ENCODE data around the gene INTS3. TPM values are rescaled to one million over a fixed set of nuclear protein-coding genes. Genes with fewer than 3 reads are reported as not detected.

The INTS3 gene
- total and polyA plus RNA-seq, 2 of the 8 experiments (the other 6 are each of a cell fraction or from before 2014, with no cell fraction given): 66.8 to 93.2 TPM

GRCh38 chr1:153697191-153698019 lies 30.4 kb upstream of the INTS3 start:
- DNase-seq (ENCODE audit: low read depth in 1 of 2, low spot score in 2 of 2): peak; percentile 23 to 62
- Histone ChIP-seq H3K9ac (replicated peaks in 1 of 4; ENCODE audit: extremely low read depth in 1 of 4, low read depth in 3 of 4, low read length in 3 of 4) (peak overlapping the region in 1 of 4 experiments; percentile 6; a peak in 2 of 7 replicates), H4K5ac (ENCODE audit: insufficient read length, low read depth, low read length) (peak overlapping the region; percentile 75), H3K36me3 (ENCODE audit: control insufficient read depth in 2 of 4, insufficient read depth in 4 of 4, low read length in 3 of 4) (no peaks in the 10 kb centered on the region), H2AK5ac (ENCODE audit: low read depth, low read length) (0 out of 2 replicates have a peak overlapping the region, but pooled peaks have one; percentile 10), H2BK20ac (ENCODE audit: low read length) (peak overlapping the region; percentile 91), H3K79me1 (ENCODE audit: low read depth, low read length) (no peaks in the 10 kb centered on the region), H2BK120ac (replicated peaks; ENCODE audit: low read depth, low read length) (peak overlapping the region; percentile 77), H3K23me2 (ENCODE audit: low read depth, low read length) (no peaks in the 10 kb centered on the region), H3K9me3 (ENCODE audit: insufficient read depth in 2 of 2, low read depth in 1 of 2, low read length in 1 of 2) (no peaks in the 10 kb centered on the region), H4K8ac (ENCODE audit: extremely low read depth, insufficient read depth, low read length) (peak overlapping the region; percentile 82), H3K18ac (ENCODE audit: extremely low read depth, low read length) (peak overlapping the region; percentile 84), H3K27ac (ENCODE audit: low read depth, low read length) (peak overlapping the region; percentile 35; the same call in 1 of the 2 replicates), H2BK12ac (ENCODE audit: low read depth, low read length) (peak overlapping the region; percentile 83), H3K56ac (replicated peaks; ENCODE audit: insufficient read length, low read depth, low read length) (no peak overlapping the region), H3K27me3 (replicated peaks in 1 of 4; ENCODE audit: control insufficient read depth in 3 of 4, extremely low read depth in 1 of 4, insufficient read depth in 3 of 4, low read length in 3 of 4) (no peaks in the 10 kb centered on the region), H3K4me3 (ENCODE audit: extremely low read depth in 1 of 4, insufficient read depth in 2 of 4, low read depth in 3 of 4, low read length in 4 of 4) (peak overlapping the region in 1 of 4 experiments; percentile 39; a peak in 1 of 8 replicates), H2BK5ac (ENCODE audit: low read depth, low read length) (peak overlapping the region; percentile 92), H3K23ac (ENCODE audit: insufficient read length) (no peak overlapping the region), H2AFZ (ENCODE audit: low read length) (peak overlapping the region; percentile 4; the same call in 1 of the 2 replicates), H3K79me2 (ENCODE audit: control insufficient read depth in 1 of 2, insufficient read depth in 2 of 2, low read length in 2 of 2) (no peaks in the 10 kb centered on the region), H4K91ac (replicated peaks; ENCODE audit: insufficient read length, low read length) (peak overlapping the region; percentile 72), H4K20me1 (replicated peaks in 1 of 2; ENCODE audit: control insufficient read depth in 1 of 2, insufficient read depth in 2 of 2, low read length in 2 of 2) (no peaks in the 10 kb centered on the region), H3K4me2 (ENCODE audit: insufficient read depth in 1 of 2, low read depth in 2 of 2, low read length in 2 of 2) (peak overlapping the region; percentile 49 to 61), H3K14ac (ENCODE audit: insufficient read length) (no peak overlapping the region), H3K4me1 (replicated peaks in 1 of 4; ENCODE audit: control insufficient read depth in 3 of 4, insufficient read depth in 4 of 4, low read length in 3 of 4) (peaks cover 3 to 18% (median 12%) of the 10 kb centered on the region in 4 experiments), H3K4ac (replicated peaks; ENCODE audit: insufficient read length, low read depth, low read length) (peak overlapping the region; percentile 63), H2BK15ac (ENCODE audit: low read length) (peak overlapping the region; percentile 94)
- WGBS, 2 experiments (ENCODE audit: extremely low coverage in 1 of 2, insufficient coverage in 1 of 2, insufficient read length in 1 of 2, insufficient replicate concordance in 2 of 2, low coverage in 1 of 2, low lambda C conversion rate in 2 of 2, missing lambda C conversion rate in 1 of 2): 64% methylated on average over 11 of the region's 12 CpGs; no CpG with 5 or more reads in 1 of the 2 experiments
- FAIRE-seq: no peak
- POLR2A ChIA-PET (ENCODE audit: partially characterized antibody): interaction anchor here (0.9 to 2.2 kb wide), 16 partner anchors 10 to 266 kb away, joined by 3 to 11 read pairs (median 4); partner anchors contain the start of genes CHTOP, NPR1, S100A13 and SLC27A3
- CTCF ChIA-PET (ENCODE audit: partially characterized antibody): interaction anchor here (0.6 to 3.1 kb wide), 11 partner anchors 9 to 185 kb away, joined by 3 to 17 read pairs (median 4); partner anchors contain the start of gene NPR1
- TF ChIP-seq TEAD4 (IDR thresholded peaks at IDR 0.05; ENCODE audit: low read depth, low read length) (peak; percentile 95), ATF2 (IDR thresholded peaks at IDR 0.05; ENCODE audit: low read length) (no peak), POLR2AphosphoS5 (IDR thresholded peaks at IDR 0.05; ENCODE audit: low read depth, low read length) (peak; percentile 44; the same call in 1 of the 2 replicates), FOSL1 (IDR thresholded peaks at IDR 0.05; ENCODE audit: insufficient read depth, low read depth, low read length) (no peak), CTBP2 (IDR thresholded peaks at IDR 0.05; ENCODE audit: borderline replicate concordance, insufficient read depth, insufficient read length, low read length) (no peak), JUND (IDR thresholded peaks at IDR 0.05; ENCODE audit: low read length) (peak; percentile 27; the same call in 1 of the 2 replicates), YY1 (IDR thresholded peaks at IDR 0.05; ENCODE audit: low read depth, low read length) (no peak), BACH1 (IDR thresholded peaks at IDR 0.05; ENCODE audit: low read length) (peak; percentile 84), EZH2 (IDR thresholded peaks at IDR 0.05; ENCODE audit: low read depth, low read length, severe bottlenecking) (no peak), POLR2A (IDR thresholded peaks at IDR 0.05; ENCODE audit: control extremely low read depth in 1 of 2, low read depth in 2 of 2, low read length in 2 of 2) (no peak)

All from H1 (cell line).